ENCODE measurements around the gene SH3GL3.

Gene SH3GL3

GRCh38 chr15:83514584-83514983 is 67.4 kb downstream of the SH3GL3 start:
- TF ChIP-seq TEAD4 (IDR thresholded peaks at IDR 0.05), result no peak
- TF ChIP-seq TCF12 (IDR thresholded peaks at IDR 0.05; ENCODE audit: low read depth), result no peak
- TF ChIP-seq CREB1 (IDR thresholded peaks at IDR 0.05; ENCODE audit: low read depth), result no peak
- TF ChIP-seq CEBPB (IDR thresholded peaks at IDR 0.05), result no peak
- TF ChIP-seq ZBTB7A (IDR thresholded peaks at IDR 0.05; ENCODE audit: low read depth), result no peak
- TF ChIP-seq TAF1 (IDR thresholded peaks at IDR 0.05; ENCODE audit: low read depth), result no peak

- TF ChIP-seq ZBTB7A (IDR thresholded peaks at IDR 0.05; ENCODE audit: low read depth), result no peak
- no peak for TF ChIP-seq REST (IDR thresholded peaks at IDR 0.05; ENCODE audit: low read depth)
- no peak for TF ChIP-seq CEBPB (IDR thresholded peaks at IDR 0.05)
- TF ChIP-seq, protein P1, sequence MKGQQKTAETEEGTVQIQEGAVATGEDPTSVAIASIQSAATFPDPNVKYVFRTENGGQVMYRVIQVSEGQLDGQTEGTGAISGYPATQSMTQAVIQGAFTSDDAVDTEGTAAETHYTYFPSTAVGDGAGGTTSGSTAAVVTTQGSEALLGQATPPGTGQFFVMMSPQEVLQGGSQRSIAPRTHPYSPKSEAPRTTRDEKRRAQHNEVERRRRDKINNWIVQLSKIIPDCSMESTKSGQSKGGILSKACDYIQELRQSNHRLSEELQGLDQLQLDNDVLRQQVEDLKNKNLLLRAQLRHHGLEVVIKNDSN (IDR thresholded peaks at IDR 0.05), result no peak
- TF ChIP-seq NFIC (IDR thresholded peaks at IDR 0.05), result no peak
- TF ChIP-seq EGR1 (IDR thresholded peaks at IDR 0.05), result no peak
- TF ChIP-seq EP300 (IDR thresholded peaks at IDR 0.05; ENCODE audit: borderline replicate concordance), result no peak
- no peak for TF ChIP-seq TCF12 (IDR thresholded peaks at IDR 0.05; ENCODE audit: low read depth)
- TF ChIP-seq CREB1 (IDR thresholded peaks at IDR 0.05; ENCODE audit: low read depth), result no peak
- TF ChIP-seq RAD21 (IDR thresholded peaks at IDR 0.05; ENCODE audit: low read depth), result no peak
- no peak for TF ChIP-seq TAF1 (IDR thresholded peaks at IDR 0.05; ENCODE audit: low read depth)
- no peak for TF ChIP-seq FOXM1 (IDR thresholded peaks at IDR 0.05; ENCODE audit: borderline replicate concordance, low read depth)
Observed at GRCh38 chr15:83515164-83515563, 68.0 kb downstream of the SH3GL3 start.

GRCh38 chr15:83516935-83517334 is 69.8 kb downstream of the SH3GL3 start:
- TF ChIP-seq ZBTB7A (IDR thresholded peaks at IDR 0.05; ENCODE audit: low read depth), result no peak
- no peak for TF ChIP-seq NFIC (IDR thresholded peaks at IDR 0.05)
- no peak for TF ChIP-seq REST (IDR thresholded peaks at IDR 0.05; ENCODE audit: low read depth)
- TF ChIP-seq TAF1 (IDR thresholded peaks at IDR 0.05; ENCODE audit: low read depth), result no peak
- TF ChIP-seq TCF12 (IDR thresholded peaks at IDR 0.05; ENCODE audit: low read depth), result no peak
- no peak for TF ChIP-seq EP300 (IDR thresholded peaks at IDR 0.05; ENCODE audit: borderline replicate concordance)
- TF ChIP-seq, protein P1 (IDR thresholded peaks at IDR 0.05), result no peak
- TF ChIP-seq, protein P2, sequence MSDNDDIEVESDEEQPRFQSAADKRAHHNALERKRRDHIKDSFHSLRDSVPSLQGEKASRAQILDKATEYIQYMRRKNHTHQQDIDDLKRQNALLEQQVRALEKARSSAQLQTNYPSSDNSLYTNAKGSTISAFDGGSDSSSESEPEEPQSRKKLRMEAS (IDR thresholded peaks at IDR 0.05), result no peak
- no peak for TF ChIP-seq FOXM1 (IDR thresholded peaks at IDR 0.05; ENCODE audit: borderline replicate concordance, low read depth)
- no peak for TF ChIP-seq TEAD4 (IDR thresholded peaks at IDR 0.05)
- TF ChIP-seq YY1 (IDR thresholded peaks at IDR 0.05; ENCODE audit: low read depth), result no peak
- TF ChIP-seq CREB1 (IDR thresholded peaks at IDR 0.05; ENCODE audit: low read depth), result no peak
- TF ChIP-seq RAD21 (IDR thresholded peaks at IDR 0.05; ENCODE audit: low read depth), result no peak
- no peak for TF ChIP-seq EGR1 (IDR thresholded peaks at IDR 0.05)

DNA sequence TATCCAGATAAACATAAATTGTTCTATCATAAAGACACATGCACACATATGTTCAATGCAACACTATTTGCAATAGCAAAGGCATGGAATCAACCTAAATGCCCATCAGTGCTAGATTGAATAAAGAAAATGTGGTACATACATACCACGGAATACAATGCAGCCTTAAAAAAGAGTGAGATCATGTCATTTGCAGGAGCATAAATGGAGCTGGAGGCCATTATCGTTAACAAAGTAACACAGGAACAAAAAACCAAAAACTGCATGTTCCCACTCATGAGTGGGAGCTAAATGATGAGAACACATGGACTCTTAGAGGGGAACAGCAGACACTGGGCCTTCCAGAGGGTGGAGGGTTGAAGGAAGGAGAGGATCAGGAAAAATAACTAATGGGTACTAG is 79.2 kb downstream of the SH3GL3 start:
- TF ChIP-seq YY1 (IDR thresholded peaks at IDR 0.05; ENCODE audit: low read depth) (no peak), RAD21 (IDR thresholded peaks at IDR 0.05; ENCODE audit: low read depth) (no peak), EGR1 (IDR thresholded peaks at IDR 0.05) (no peak), CEBPB (IDR thresholded peaks at IDR 0.05) (no peak), CREB1 (IDR thresholded peaks at IDR 0.05; ENCODE audit: low read depth) (no peak), EP300 (IDR thresholded peaks at IDR 0.05; ENCODE audit: borderline replicate concordance) (no peak), TAF1 (IDR thresholded peaks at IDR 0.05; ENCODE audit: low read depth) (no peak), REST (IDR thresholded peaks at IDR 0.05; ENCODE audit: low read depth) (no peak), FOXM1 (IDR thresholded peaks at IDR 0.05; ENCODE audit: borderline replicate concordance, low read depth) (no peak), NFIC (IDR thresholded peaks at IDR 0.05) (no peak), TCF12 (IDR thresholded peaks at IDR 0.05; ENCODE audit: low read depth) (no peak), ZBTB7A (IDR thresholded peaks at IDR 0.05; ENCODE audit: low read depth) (no peak), TEAD4 (IDR thresholded peaks at IDR 0.05) (no peak)
- TF ChIP-seq, protein P1 (IDR thresholded peaks at IDR 0.05), result no peak
- TF ChIP-seq, protein P2 (IDR thresholded peaks at IDR 0.05), result no peak

All from Ishikawa (cell line).